Smooth muscle cell of the coronary artery (primary cell): ENCODE data around the gene NUDT11. TPM values are rescaled to one million over a fixed set of nuclear protein-coding genes. Genes with fewer than 3 reads are reported as not detected.

Experiments used
- total RNA-seq: library from RNA; depleted of rRNA; stranded (reverse); fragments of >200 nt; gene quantifications from 2 replicates; pipeline ENCODE4 v1.2.3, GENCODE V29; 2014; ENCODE audit warnings: low replicate concordance

Gene NUDT11
- total RNA-seq: 6.3 and 11.0 TPM in 2 replicates

DNA sequence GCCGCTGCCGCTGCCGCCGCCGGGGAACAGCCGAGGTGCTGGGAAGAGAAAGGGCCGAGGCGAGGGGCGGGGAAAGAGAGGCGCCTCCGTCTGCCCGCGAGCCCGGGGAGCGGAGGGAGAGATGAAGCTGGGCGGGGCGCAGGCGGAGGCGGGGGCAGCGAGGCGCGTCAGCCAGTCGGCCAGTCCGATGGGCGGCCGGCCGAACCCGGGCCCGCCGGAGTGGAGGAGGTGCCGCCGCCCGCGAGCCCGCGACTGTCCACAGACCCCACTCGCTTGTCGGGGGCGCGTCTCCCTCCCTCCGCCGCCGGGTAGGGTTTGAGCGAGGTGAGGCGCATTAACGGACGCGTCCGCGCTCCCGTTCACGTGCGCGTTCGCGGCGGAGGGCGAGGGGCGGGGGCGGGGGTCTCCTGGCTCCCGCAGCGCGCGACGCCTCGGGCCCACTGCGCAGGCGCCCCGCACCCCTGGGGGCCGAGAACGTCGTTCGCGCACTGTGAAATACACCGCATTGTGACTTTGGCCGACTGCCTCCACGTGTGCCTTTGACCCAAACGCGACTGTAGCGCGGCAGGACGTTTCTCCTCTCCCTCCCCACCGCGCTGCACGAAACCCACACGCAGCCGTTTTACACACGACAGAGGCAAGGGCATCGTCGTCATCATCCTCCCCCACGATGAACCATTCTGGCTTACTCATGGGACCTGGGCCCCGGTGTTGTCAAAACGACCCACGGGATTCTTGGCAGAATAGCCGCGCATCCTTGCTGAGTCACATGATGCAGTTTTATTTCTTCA, at the start of gene NUDT11:
Gene NUDT11, minus strand, starts transcription at position 92 of the 791 bp plus-strand sequence. CDS start 148 bp downstream, outside the sequence.

Other genes starting within 250 kb of the NUDT11 start
- gene NUDT10, start 163.8 kb downstream of the NUDT11 start, total RNA-seq: 0.35 and 1.1 TPM in 2 replicates
- gene CENPVL3, start 122.3 kb upstream of the NUDT11 start, total RNA-seq: not detected in 2 replicates
- not detected in 2 replicates for gene CENPVL2, start 186.2 kb upstream of the NUDT11 start, total RNA-seq
- not detected in 2 replicates for gene CENPVL1, start 213.9 kb upstream of the NUDT11 start, total RNA-seq
- 1.9 and 4.6 TPM in 2 replicates for gene GSPT2, start 246.8 kb upstream of the NUDT11 start, total RNA-seq